ENCODE data around the gene RNFT2. TPM values are rescaled to one million over a fixed set of nuclear protein-coding genes. Genes with fewer than 3 reads are reported as not detected.

RNFT2 gene
- 2.3 and 3.7 TPM in 2 replicates for total RNA-seq

DNA sequence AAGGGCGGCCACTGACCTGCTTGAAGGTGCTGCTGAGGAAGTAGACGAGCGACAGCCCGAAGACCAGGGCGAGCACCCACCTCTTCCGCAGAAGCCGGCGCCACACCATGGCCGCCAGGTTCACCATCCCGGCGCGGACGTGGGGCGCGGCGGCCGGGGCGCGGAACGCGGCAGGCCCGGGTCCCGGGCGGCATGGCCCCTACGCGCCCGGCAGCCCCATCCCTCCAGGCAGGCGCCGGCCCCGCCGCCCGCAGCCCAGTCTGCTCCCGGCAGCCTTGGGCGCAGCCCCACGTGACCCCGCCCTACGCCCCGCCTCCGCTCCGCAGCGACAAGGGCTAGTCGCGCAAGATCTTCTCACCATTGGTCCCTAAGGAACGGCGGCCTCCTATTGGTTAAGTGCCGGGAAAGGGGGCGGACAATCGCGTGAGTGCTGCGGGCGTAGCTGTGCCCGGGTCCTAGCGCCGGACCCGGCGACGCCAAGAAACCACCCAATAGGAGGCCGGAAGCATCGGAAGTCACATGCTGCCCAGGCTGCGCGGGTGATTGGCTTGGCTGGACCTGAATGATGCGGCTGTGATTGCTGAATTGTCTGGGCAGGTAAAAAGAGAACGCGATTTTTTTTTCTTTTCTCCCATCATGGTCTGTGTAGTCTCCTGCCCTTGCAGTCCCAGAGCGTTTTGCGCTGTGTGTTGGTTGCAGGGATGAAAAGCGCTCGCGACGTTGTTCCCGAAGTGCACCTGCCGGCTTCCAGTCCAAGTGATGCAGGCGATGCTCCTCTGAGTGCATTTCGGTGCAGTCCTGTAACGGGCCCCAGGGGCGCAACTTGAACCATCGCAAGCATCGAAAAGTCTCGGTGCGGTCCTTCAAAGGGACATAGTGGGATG lies at the start of gene RNFT2, which contains the start of gene SPRING1:
RNFT2 (plus strand) TSS at position 542 of the 884 bp plus-strand sequence. CDS start 2,183 bp downstream, outside the sequence.
SPRING1 (minus strand) TSS at position 296 of the 884 bp plus-strand sequence; CDS start at position 127, 169 bp downstream.

GRCh38 chr12:116881325-116881876 lies 143.3 kb downstream of the RNFT2 start, which contains the start of gene HRK:
TSS of gene HRK (minus strand) at chr12:116881441. CDS start at chr12:116881307, 134 bp downstream.

Other genes with a start within 250 kb of the RNFT2 start
- 0.40 and 0.44 TPM in 2 replicates for gene MAP1LC3B2, start 178.9 kb upstream of the RNFT2 start, total RNA-seq
- 28.9 and 34.2 TPM in 2 replicates for gene SPRING1, start 246 bp upstream of the RNFT2 start, total RNA-seq
- not detected in 2 replicates for gene HRK, start 143.1 kb downstream of the RNFT2 start, total RNA-seq
- 9.7 and 9.9 TPM in 2 replicates for gene FBXW8, start 172.6 kb downstream of the RNFT2 start, total RNA-seq

All from mammary microvascular endothelial cell (primary cell).